GM06990 (cell line): ENCODE results near the gene OR3A2.
"Not testable (repeated sequence)": the region's sequence is repeated elsewhere in the genome, so short reads cannot be mapped to it uniquely, and the experiment has no call there.

ENCODE experiments used
- DNase-seq: peaks from one replicate; pipeline ENCODE4 v3.0.0-alpha.2; 2011; ENCODE audit not compliant: insufficient read length; ENCODE audit errors: extremely low read depth
- H3K27me3 ChIP-seq: replicated peaks from 2 replicates; pipeline ENCODE4 v1.6.0; 2011; ENCODE audit warnings: low read length; ENCODE audit not compliant: control insufficient read depth, insufficient read depth
- H3K36me3 ChIP-seq: 2 replicates; pipeline ENCODE4 v1.5.1; 2011; ENCODE audit warnings: low read length; ENCODE audit not compliant: control insufficient read depth, insufficient read depth
- H3K4me3 ChIP-seq: replicated peaks from 2 replicates; pipeline ENCODE4 v1.5.1; 2011; ENCODE audit warnings: low read depth, mild to moderate bottlenecking, control low read depth, low read length
- TF ChIP-seq, protein P1 (sequence below): IDR thresholded peaks from 2 replicates; pipeline ENCODE4 v1.5.1; 2011; ENCODE audit warnings: low read length, control low read depth, mild to moderate bottlenecking, inconsistent platforms; ENCODE audit not compliant: insufficient read depth, poor library complexity, severe bottlenecking

The OR3A2 gene

DNA sequence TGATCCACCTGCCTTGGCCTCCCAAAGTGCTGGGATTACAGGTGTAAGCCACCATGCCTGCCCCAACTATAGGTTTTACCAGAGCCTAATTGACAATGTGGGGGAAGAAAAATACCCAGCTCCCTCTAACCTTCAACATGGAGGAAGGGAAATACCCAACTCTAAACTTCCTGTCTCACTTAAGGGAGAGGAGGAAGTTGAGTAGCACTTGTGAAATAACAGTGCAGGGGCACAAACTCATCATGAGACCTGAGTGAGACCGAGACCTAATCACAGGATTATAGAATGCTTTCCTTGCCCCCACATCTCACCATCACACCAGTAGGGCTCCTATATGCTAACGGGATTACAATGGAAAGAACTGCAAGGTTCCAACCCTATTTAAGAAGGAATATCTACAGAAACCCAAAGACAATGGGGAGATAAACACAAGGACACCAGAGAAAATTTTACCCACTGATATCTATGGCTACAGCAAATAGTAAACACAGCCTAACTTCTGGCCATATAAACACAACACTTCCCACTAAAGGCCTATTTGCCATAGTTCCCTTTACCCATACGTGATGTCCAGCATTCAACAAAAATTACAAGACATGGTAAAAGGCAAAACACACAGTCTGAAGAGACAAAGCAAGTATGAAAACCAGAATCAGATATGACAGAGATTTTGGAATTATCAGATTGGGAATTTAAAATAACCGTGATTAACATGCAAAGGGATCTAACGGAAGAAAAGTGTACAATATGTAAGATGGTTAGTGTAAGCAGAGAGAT, 114.8 kb downstream of the OR3A2 start:
- Histone ChIP-seq H3K36me3 (no peaks in the 10 kb centered on the region), H3K27me3 (no peaks in the 10 kb centered on the region), H3K4me3 (no peak overlapping the region)
- TF ChIP-seq, protein P1, sequence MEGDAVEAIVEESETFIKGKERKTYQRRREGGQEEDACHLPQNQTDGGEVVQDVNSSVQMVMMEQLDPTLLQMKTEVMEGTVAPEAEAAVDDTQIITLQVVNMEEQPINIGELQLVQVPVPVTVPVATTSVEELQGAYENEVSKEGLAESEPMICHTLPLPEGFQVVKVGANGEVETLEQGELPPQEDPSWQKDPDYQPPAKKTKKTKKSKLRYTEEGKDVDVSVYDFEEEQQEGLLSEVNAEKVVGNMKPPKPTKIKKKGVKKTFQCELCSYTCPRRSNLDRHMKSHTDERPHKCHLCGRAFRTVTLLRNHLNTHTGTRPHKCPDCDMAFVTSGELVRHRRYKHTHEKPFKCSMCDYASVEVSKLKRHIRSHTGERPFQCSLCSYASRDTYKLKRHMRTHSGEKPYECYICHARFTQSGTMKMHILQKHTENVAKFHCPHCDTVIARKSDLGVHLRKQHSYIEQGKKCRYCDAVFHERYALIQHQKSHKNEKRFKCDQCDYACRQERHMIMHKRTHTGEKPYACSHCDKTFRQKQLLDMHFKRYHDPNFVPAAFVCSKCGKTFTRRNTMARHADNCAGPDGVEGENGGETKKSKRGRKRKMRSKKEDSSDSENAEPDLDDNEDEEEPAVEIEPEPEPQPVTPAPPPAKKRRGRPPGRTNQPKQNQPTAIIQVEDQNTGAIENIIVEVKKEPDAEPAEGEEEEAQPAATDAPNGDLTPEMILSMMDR = no peak
- no peak for DNase-seq

DNA sequence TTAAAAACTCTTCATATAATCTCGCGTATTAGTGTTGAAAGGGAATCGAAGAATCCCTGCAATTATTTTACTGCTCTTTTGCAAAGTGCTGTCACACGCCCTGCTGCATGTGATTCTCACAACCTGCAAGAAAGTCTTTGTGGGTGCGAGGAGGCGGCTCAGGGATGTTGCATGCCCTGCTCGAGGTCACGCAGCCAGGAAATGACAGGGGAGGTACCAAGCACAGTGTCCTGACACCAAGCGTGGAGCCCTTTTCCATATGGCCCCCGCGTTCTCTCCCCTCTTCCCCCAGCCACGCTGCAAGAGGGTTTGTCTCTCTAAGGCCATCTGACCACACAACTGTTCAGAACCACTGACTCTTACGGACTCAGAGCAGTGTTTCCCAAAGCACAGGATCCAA, 125.5 kb downstream of the OR3A2 start:
- TF ChIP-seq, protein P1 = no peak
- DNase-seq = no peak
- Histone ChIP-seq H3K4me3 (no peak overlapping the region), H3K36me3 (no peaks in the 10 kb centered on the region), H3K27me3 (no peaks in the 10 kb centered on the region)

DNA sequence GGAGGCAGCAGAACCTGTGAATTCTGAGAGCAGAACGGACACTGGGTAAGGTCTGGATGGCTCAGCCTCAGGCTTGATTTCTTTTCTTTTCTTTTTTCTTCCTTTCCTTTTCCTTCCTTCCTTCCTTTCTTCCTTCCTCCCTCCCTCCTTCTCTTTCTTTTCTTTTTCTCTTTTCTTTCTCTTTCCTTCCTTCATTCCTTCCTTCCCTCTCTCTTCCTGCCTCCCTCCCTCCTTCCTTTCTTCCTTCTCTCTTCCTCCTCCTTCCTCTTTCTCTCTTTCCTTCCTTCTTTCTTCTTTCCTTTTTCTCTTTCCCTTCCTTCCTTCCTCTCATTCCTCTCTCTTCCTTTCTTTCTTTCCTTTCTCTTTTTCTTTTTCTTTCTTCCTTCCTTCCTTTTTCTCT, 125.9 kb downstream of the OR3A2 start:
- Histone ChIP-seq H3K36me3 (no peaks in the 10 kb centered on the region), H3K27me3 (no peaks in the 10 kb centered on the region), H3K4me3 (no peak overlapping the region)
- TF ChIP-seq, protein P1 = no peak
- DNase-seq = no peak

DNA sequence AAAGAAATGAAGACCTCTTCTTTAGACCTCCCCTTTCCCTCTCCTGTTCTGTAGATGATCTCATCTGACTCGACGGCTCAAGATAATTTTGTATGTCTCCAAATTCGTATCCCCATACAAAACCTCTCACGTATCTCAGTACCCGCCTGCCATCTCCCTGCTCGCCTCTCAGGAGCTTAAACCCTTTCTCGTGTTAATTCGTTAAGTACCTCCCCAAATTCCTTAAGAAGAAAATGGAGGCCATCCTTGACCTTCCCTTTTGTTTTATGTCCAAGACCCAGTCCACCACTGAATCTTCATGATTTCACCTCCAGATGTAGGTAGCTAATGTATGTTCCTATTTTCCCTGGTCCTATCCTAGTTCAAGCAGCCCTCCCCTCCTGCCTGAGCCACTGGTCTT, 129.5 kb downstream of the OR3A2 start:
- Histone ChIP-seq H3K4me3 (no peak overlapping the region), H3K27me3 (no peaks in the 10 kb centered on the region), H3K36me3 (no peaks in the 10 kb centered on the region)
- TF ChIP-seq, protein P1 = no peak
- DNase-seq = no peak

DNA sequence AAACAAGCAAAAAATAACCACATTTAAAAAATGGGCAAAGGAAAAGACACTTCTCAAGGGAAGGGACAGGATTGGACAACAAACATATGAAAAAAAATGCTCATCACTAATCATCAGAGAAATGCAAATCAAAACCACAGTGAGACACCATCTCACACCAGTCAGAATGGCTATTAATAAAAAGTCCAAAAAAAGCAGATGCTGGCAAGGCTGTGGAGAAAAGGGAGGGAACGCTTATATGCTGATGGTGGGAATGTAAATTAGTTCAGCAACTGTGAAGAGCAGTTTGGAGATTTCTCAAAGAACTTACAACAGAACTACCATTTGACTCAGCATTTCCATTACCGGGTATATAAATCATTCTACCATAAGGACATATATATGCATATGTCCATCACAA, 137.1 kb downstream of the OR3A2 start:
- not testable (repeated sequence) for H3K36me3 ChIP-seq, H3K27me3 ChIP-seq, DNase-seq, H3K4me3 ChIP-seq

DNA sequence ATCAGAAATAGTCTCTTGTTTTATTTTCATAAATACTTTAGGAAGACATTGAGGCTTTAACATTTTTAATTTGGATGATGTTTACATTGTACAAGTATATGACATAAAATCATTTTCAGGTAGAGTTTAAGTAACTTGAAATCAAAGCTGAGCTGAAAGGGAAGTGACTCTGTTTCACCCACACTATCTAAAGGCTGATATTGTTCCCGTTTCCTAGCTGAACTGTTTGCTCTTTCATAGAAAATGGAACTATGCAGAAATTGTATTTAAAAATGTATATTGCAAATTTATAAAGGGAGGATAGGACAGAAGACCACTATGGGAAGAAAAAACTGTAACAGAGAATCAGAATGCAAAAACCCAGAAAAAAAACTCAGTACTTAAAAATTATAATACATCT, 141.3 kb downstream of the OR3A2 start:
- H3K27me3 ChIP-seq, H3K36me3 ChIP-seq, H3K4me3 ChIP-seq, DNase-seq: not testable (repeated sequence)

DNA sequence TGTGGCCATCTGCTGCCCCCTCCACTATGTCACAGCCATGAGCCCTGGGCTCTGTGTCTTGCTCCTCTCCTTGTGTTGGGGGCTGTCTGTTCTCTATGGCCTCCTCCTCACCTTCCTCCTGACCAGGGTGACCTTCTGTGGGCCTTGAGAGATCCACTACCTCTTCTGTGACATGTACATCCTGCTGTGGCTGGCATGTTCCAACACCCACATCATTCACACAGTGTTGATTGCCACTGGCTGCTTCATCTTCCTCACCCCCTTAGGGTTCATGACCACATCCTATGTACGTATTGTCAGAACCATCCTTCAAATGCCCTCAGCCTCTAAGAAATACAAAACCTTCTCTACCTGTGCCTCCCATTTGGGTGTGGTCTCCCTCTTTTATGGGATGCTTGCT, 145.1 kb downstream of the OR3A2 start:
- H3K27me3 ChIP-seq, H3K4me3 ChIP-seq, H3K36me3 ChIP-seq, DNase-seq: not testable (repeated sequence)

DNA sequence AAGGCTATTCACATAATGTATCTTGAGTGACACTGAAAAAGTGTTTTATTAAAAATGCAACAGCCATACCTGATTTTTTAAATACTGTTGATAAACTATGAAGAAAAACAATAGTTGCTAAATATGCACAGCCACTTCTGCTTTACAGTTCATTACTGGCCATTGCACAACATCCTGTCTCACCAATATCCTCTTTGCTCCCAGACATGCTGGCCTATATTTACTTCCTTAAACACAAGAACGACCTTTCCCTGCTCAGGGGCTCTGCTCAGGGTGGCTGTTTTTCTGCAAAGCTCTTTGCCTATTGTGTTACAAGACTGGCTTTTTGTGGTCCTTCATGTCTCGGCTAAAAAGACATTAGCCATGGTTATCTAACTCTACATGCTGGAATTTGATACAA, 147.4 kb downstream of the OR3A2 start:
- not testable (repeated sequence) for H3K27me3 ChIP-seq, H3K4me3 ChIP-seq, H3K36me3 ChIP-seq, DNase-seq

DNA sequence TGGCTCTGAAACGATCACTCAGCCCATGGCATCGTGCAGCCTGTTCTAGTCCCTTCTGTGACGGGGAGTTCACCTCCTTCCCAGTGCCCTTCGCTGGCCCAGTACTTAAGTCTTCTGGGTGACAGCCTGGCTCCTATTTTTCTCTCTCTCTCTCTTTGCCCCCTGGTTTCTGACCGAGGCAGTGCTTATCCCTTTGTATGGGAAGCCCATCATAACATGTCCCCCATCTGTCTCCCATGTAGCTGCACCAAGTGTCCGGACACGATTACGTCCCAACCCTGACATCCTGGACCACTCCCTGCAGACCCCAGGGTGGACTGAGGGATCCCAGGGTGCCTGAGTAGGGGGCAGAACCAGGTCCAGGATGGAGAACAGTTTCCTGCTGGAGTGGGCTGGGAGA, 153.8 kb downstream of the OR3A2 start:
- H3K36me3 ChIP-seq, DNase-seq, H3K4me3 ChIP-seq, H3K27me3 ChIP-seq: not testable (repeated sequence)
